ENCODE results near the gene MBD6.
"Not testable (repeated sequence)": the region's sequence is repeated elsewhere in the genome, so short reads cannot be mapped to it uniquely, and the experiment has no call there.

Gene MBD6

GRCh38 chr12:57515408-57515933 is 7.2 kb upstream of the MBD6 start:
- no peak for DNase-seq

- DNase-seq = no peak
Observed at GRCh38 chr12:57515934-57516541, 6.6 kb upstream of the MBD6 start.

- no peak for DNase-seq
Observed at GRCh38 chr12:57516617-57517153, 5.9 kb upstream of the MBD6 start.

- DNase-seq = no peak
Observed at GRCh38 chr12:57517187-57517586, 5.4 kb upstream of the MBD6 start.

- DNase-seq = not testable (repeated sequence)
Observed at GRCh38 chr12:57517718-57518117, 4.9 kb upstream of the MBD6 start.

GRCh38 chr12:57518176-57518919 is 4.3 kb upstream of the MBD6 start:
- DNase-seq = no peak

GRCh38 chr12:57518920-57519795 is 3.5 kb upstream of the MBD6 start:
- no peak for DNase-seq

- DNase-seq = no peak
Observed at GRCh38 chr12:57519796-57520052, 2.9 kb upstream of the MBD6 start.

GRCh38 chr12:57520053-57520818 is 2.4 kb upstream of the MBD6 start, which contains the start of gene DDIT3:
Gene DDIT3 (minus strand): TSS chr12:57520514. CDS start chr12:57517406, 3,108 bp downstream.
- DNase-seq = peak; percentile 99 to 100 (median 99)

- DNase-seq = no peak
Observed at GRCh38 chr12:57521525-57522010, 1.1 kb upstream of the MBD6 start.

GRCh38 chr12:57522887-57523705 is 472 bp downstream of the MBD6 start:
- no peak for DNase-seq

GRCh38 chr12:57523706-57524614 is 1.3 kb downstream of the MBD6 start:
- DNase-seq = no peak

GRCh38 chr12:57524814-57525614 is 2.4 kb downstream of the MBD6 start:
- DNase-seq = no peak

- DNase-seq = no peak
Observed at GRCh38 chr12:57525615-57526383, 3.2 kb downstream of the MBD6 start.

- no peak for DNase-seq
Observed at GRCh38 chr12:57526477-57527126, 4.0 kb downstream of the MBD6 start.

GRCh38 chr12:57527184-57527583 is 4.6 kb downstream of the MBD6 start:
- DNase-seq = no peak

- DNase-seq = no peak
Observed at GRCh38 chr12:57528176-57528575, 5.6 kb downstream of the MBD6 start.
